H1 (cell line): ENCODE measurements around the gene ELMO1. TPM values are rescaled to one million over a fixed set of nuclear protein-coding genes. Genes with fewer than 3 reads are reported as not detected.

Experiments used
- CTCF ChIA-PET: fragments of 300-600 bp; sonication (Branson Sonifier 250); formaldehyde crosslinking; loops from one replicate; lab custom pipeline; 2021; ENCODE audit not compliant: partially characterized antibody; lab: Charles Lee
- POLR2A ChIA-PET: fragments of 300-600 bp; sonication (Branson Sonifier 250); formaldehyde crosslinking; loops from one replicate; lab custom pipeline; 2021; ENCODE audit warnings: inconsistent platforms; ENCODE audit not compliant: partially characterized antibody; lab: Charles Lee
- DNase-seq, 2 experiments: peaks; one replicate each; pipeline versions ENCODE4 v3.0.0 to v3.0.0-alpha.2; 2010 to 2022; ENCODE audit warnings: low spot score in 2 of 2, low read depth in 1 of 2, mixed read lengths in 1 of 2
- FAIRE-seq: peaks from 2 replicates; lab custom pipeline; 2011; peaks lifted over from hg19 to GRCh38; lab: Jason Lieb, UNC
- H2AFZ ChIP-seq: 2 replicates; pipeline ENCODE4 v1.8.1; 2012; ENCODE audit warnings: low read length, inconsistent platforms
- H2AK5ac ChIP-seq: 2 replicates; pipeline ENCODE4 v1.6.1; 2013; ENCODE audit warnings: low read depth, low read length
- H2BK120ac ChIP-seq: replicated peaks from 2 replicates; pipeline ENCODE3; 2013; ENCODE audit warnings: low read depth, low read length, inconsistent platforms
- H2BK12ac ChIP-seq: 2 replicates; pipeline ENCODE4 v1.6.1; 2013; ENCODE audit warnings: low read depth, low read length
- H2BK15ac ChIP-seq: 2 replicates; pipeline ENCODE4 v1.6.1; 2013; ENCODE audit warnings: low read length
- H2BK20ac ChIP-seq: 2 replicates; pipeline ENCODE4 v1.6.1; 2013; ENCODE audit warnings: low read length
- H2BK5ac ChIP-seq: 2 replicates; pipeline ENCODE4 v1.6.1; 2013; ENCODE audit warnings: low read depth, low read length
- H3K14ac ChIP-seq: 2 replicates; pipeline ENCODE4 v1.6.1; 2013; ENCODE audit warnings: inconsistent platforms; ENCODE audit not compliant: insufficient read length
- H3K18ac ChIP-seq: 2 replicates; pipeline ENCODE4 v1.6.1; 2013; ENCODE audit warnings: low read length; ENCODE audit errors: extremely low read depth
- H3K23ac ChIP-seq: 2 replicates; pipeline ENCODE4 v1.6.1; 2013; ENCODE audit warnings: inconsistent platforms; ENCODE audit not compliant: insufficient read length
- H3K23me2 ChIP-seq: 2 replicates; pipeline ENCODE4 v1.6.1; 2013; ENCODE audit warnings: low read depth, low read length
- H3K27ac ChIP-seq: 2 replicates; pipeline ENCODE4 v1.6.1; 2011; ENCODE audit warnings: low read depth, low read length, inconsistent platforms
- H3K27me3 ChIP-seq, 4 experiments: replicated peaks in 1 of 4; 1 replicate in 1 of 4; 2 replicates in 3 of 4; pipeline versions ENCODE4 v1.6.1 to v1.8.1; 2011 to 2013; ENCODE audit warnings: low read length in 3 of 4, mild to moderate bottlenecking in 3 of 4, inconsistent platforms in 2 of 4, mixed read lengths in 2 of 4, moderate library complexity in 1 of 4; ENCODE audit not compliant: control insufficient read depth in 3 of 4, insufficient read depth in 3 of 4; ENCODE audit errors: extremely low read depth in 1 of 4
- H3K36me3 ChIP-seq, 4 experiments: 2 replicates each; pipeline versions ENCODE4 v1.6.1 to v1.8.1; 2011 to 2013; ENCODE audit warnings: mild to moderate bottlenecking in 4 of 4, low read length in 3 of 4, moderate library complexity in 2 of 4, control low read depth in 1 of 4, inconsistent platforms in 1 of 4; ENCODE audit not compliant: insufficient read depth in 4 of 4, control insufficient read depth in 2 of 4
- H3K4ac ChIP-seq: replicated peaks from 2 replicates; pipeline ENCODE3; 2013; ENCODE audit warnings: low read length, low read depth, mixed read lengths, inconsistent platforms; ENCODE audit not compliant: insufficient read length
- H3K4me1 ChIP-seq, 4 experiments: replicated peaks in 1 of 4; 1 replicate in 1 of 4; 2 replicates in 3 of 4; pipeline versions ENCODE4 v1.6.1 to v1.8.1; 2011 to 2013; ENCODE audit warnings: low read length in 3 of 4, inconsistent platforms in 2 of 4, mixed read lengths in 1 of 4; ENCODE audit not compliant: insufficient read depth in 4 of 4, control insufficient read depth in 3 of 4
- H3K4me2 ChIP-seq, 2 experiments: 2 replicates each; pipeline versions ENCODE4 v1.6.1 to v1.8.1; 2011 to 2013; ENCODE audit warnings: low read depth in 2 of 2, low read length in 2 of 2, control low read depth in 1 of 2, inconsistent platforms in 1 of 2, mild to moderate bottlenecking in 1 of 2; ENCODE audit not compliant: insufficient read depth in 1 of 2
- H3K4me3 ChIP-seq, 4 experiments: fragments of 200-600, 300-600 bp in 1 of 4; sonication (generic), shearing (Covaris generic), sonication (Bioruptor Twin) in 1 of 4; 2 replicates each; pipeline versions ENCODE4 v1.5.1 to v1.8.1; 2011 to 2016; ENCODE audit warnings: low read length in 4 of 4, low read depth in 3 of 4, control low read depth in 2 of 4, inconsistent platforms in 2 of 4, mild to moderate bottlenecking in 2 of 4, mixed read lengths in 1 of 4, moderate library complexity in 1 of 4; ENCODE audit not compliant: insufficient read depth in 2 of 4; ENCODE audit errors: extremely low read depth in 1 of 4
- H3K56ac ChIP-seq: replicated peaks from 2 replicates; pipeline ENCODE3; 2013; ENCODE audit warnings: low read depth, mild to moderate bottlenecking, mixed read lengths, low read length, inconsistent platforms; ENCODE audit not compliant: insufficient read length
- H3K79me1 ChIP-seq: 2 replicates; pipeline ENCODE4 v1.6.1; 2013; ENCODE audit warnings: low read depth, low read length, control low read depth
- H3K79me2 ChIP-seq, 2 experiments: 2 replicates each; pipeline versions ENCODE4 v1.6.1 to v1.8.1; 2012 to 2013; ENCODE audit warnings: low read length in 2 of 2, mild to moderate bottlenecking in 2 of 2, inconsistent platforms in 1 of 2; ENCODE audit not compliant: insufficient read depth in 2 of 2, control insufficient read depth in 1 of 2
- H3K9ac ChIP-seq, 4 experiments: replicated peaks in 1 of 4; 1 replicate in 1 of 4; 2 replicates in 3 of 4; pipeline versions ENCODE4 v1.6.1 to v1.8.1; 2011 to 2013; ENCODE audit warnings: low read depth in 3 of 4, low read length in 3 of 4, control low read depth in 2 of 4, mild to moderate bottlenecking in 2 of 4, moderate library complexity in 2 of 4, inconsistent platforms in 1 of 4; ENCODE audit errors: extremely low read depth in 1 of 4
- H3K9me3 ChIP-seq, 2 experiments: 2 replicates each; pipeline versions ENCODE4 v1.6.1 to v1.8.1; 2012 to 2013; ENCODE audit warnings: mild to moderate bottlenecking in 2 of 2, moderate library complexity in 2 of 2, control low read depth in 1 of 2, inconsistent platforms in 1 of 2, low read depth in 1 of 2, low read length in 1 of 2, mixed read lengths in 1 of 2; ENCODE audit not compliant: insufficient read depth in 2 of 2
- H4K20me1 ChIP-seq, 2 experiments: replicated peaks in 1 of 2; 2 replicates each; pipeline versions ENCODE3 to v1.8.1; 2011 to 2013; ENCODE audit warnings: inconsistent platforms in 2 of 2, low read length in 2 of 2, mild to moderate bottlenecking in 1 of 2; ENCODE audit not compliant: insufficient read depth in 2 of 2, control insufficient read depth in 1 of 2
- H4K5ac ChIP-seq: 2 replicates; pipeline ENCODE4 v1.6.1; 2013; ENCODE audit warnings: low read length, low read depth, mixed read lengths, inconsistent platforms; ENCODE audit not compliant: insufficient read length
- H4K8ac ChIP-seq: 2 replicates; pipeline ENCODE4 v1.8.0; 2013; ENCODE audit warnings: mild to moderate bottlenecking, moderate library complexity, low read length, inconsistent platforms; ENCODE audit not compliant: insufficient read depth; ENCODE audit errors: extremely low read depth
- H4K91ac ChIP-seq: replicated peaks from 2 replicates; pipeline ENCODE3; 2013; ENCODE audit warnings: low read length, mixed read lengths, inconsistent platforms; ENCODE audit not compliant: insufficient read length
- BCL11A ChIP-seq, 2 experiments: IDR thresholded peaks; one replicate each; pipeline ENCODE4 v1.6.1; 2011; ENCODE audit warnings: low read depth in 2 of 2, low read length in 2 of 2, mild to moderate bottlenecking in 2 of 2
- CBX8 ChIP-seq: fragments of 300-800, 300-1000 bp; sonication (generic); IDR thresholded peaks from 2 replicates; pipeline ENCODE4 v1.7.1; 2016; ENCODE audit warnings: low read depth, low read length, borderline replicate concordance
- CEBPB ChIP-seq: IDR thresholded peaks from 2 replicates; pipeline ENCODE4 v1.6.1; 2012; ENCODE audit warnings: low read depth, low read length
- HDAC6 ChIP-seq: IDR thresholded peaks from one replicate; pipeline ENCODE4 v1.7.1; 2012; ENCODE audit warnings: low read depth, mild to moderate bottlenecking, inconsistent platforms, low read length, moderate library complexity
- JUN ChIP-seq: IDR thresholded peaks from 2 replicates; pipeline ENCODE4 v1.6.1; 2011; ENCODE audit warnings: low read depth, mild to moderate bottlenecking, improper control_type of control experiment, low read length
- KDM4A ChIP-seq: IDR thresholded peaks from one replicate; pipeline ENCODE4 v1.7.1; 2012; ENCODE audit warnings: low read depth, mild to moderate bottlenecking, moderate library complexity, low read length, inconsistent platforms; ENCODE audit not compliant: severe bottlenecking
- MAFK ChIP-seq: IDR thresholded peaks from 2 replicates; pipeline ENCODE4 v1.6.1; 2012; ENCODE audit warnings: low read depth, mild to moderate bottlenecking, improper control_type of control experiment, low read length
- NANOG ChIP-seq: IDR thresholded peaks from 2 replicates; pipeline ENCODE4 v1.6.1; 2011; ENCODE audit warnings: low read length, low read depth, mild to moderate bottlenecking, inconsistent platforms; ENCODE audit not compliant: insufficient read depth, poor library complexity, severe bottlenecking
- POU5F1 ChIP-seq: IDR thresholded peaks from 2 replicates; pipeline ENCODE4 v1.6.1; 2011; ENCODE audit warnings: low read depth, mild to moderate bottlenecking, low read length, moderate library complexity
- RFX5 ChIP-seq: IDR thresholded peaks from 2 replicates; pipeline ENCODE4 v1.6.1; 2011; ENCODE audit warnings: low read depth, low read length, improper control_type of control experiment, borderline replicate concordance
- SP4 ChIP-seq: IDR thresholded peaks from 2 replicates; pipeline ENCODE4 v1.6.1; 2012; ENCODE audit warnings: low read length, inconsistent platforms
- WGBS, 2 experiments: shearing (Covaris generic) in 1 of 2; methylation state at CpG; one replicate each; pipeline versions ENCODE4 v1.1.6 to v1.1.7; 2013 to 2015; ENCODE audit warnings: low lambda C conversion rate in 2 of 2, mixed read lengths in 2 of 2, inconsistent platforms in 1 of 2, low coverage in 1 of 2, missing lambda C conversion rate in 1 of 2; ENCODE audit not compliant: insufficient replicate concordance in 2 of 2, insufficient coverage in 1 of 2, insufficient read length in 1 of 2; ENCODE audit errors: extremely low coverage in 1 of 2, missing lambda C conversion rate in 1 of 2; 5-methylcytosine and 5-hydroxymethylcytosine counted together
- polyA plus RNA-seq, 7 experiments: library from polyadenylated mRNA; depleted of rRNA in 3 of 7; stranded (reverse) in 5 of 7; unstranded in 2 of 7; fragments of >200 nt in 5 of 7; fragments of 200-250 nt in 2 of 7; gene quantifications; 1 replicate in 5 of 7; 2 replicates in 1 of 7; 4 replicates in 1 of 7; pipeline versions ENCODE4 v1.2.1 to v1.2.3, GENCODE V29; 2011 to 2013; ENCODE audit warnings: missing spikeins in 2 of 7, mixed read lengths in 2 of 7
- total RNA-seq: library from RNA; stranded (reverse); fragmentation: NEBNext Ultra II Directional; extraction: Animal tissue kit (Norgen Biotek cat#: 25700); gene quantifications from 2 replicates; pipeline ENCODE4 v1.2.1, GENCODE V29; 2021
- TF ChIP-seq, protein P1 (sequence below): IDR thresholded peaks from 2 replicates; pipeline ENCODE4 v1.6.1; 2011; ENCODE audit warnings: low read length, improper control_type of control experiment

Gene ELMO1
- total and polyA plus RNA-seq, 2 of the 8 experiments (the other 6 are each of a cell fraction or from before 2014, with no cell fraction given): 18.4 to 21.0 TPM

DNA sequence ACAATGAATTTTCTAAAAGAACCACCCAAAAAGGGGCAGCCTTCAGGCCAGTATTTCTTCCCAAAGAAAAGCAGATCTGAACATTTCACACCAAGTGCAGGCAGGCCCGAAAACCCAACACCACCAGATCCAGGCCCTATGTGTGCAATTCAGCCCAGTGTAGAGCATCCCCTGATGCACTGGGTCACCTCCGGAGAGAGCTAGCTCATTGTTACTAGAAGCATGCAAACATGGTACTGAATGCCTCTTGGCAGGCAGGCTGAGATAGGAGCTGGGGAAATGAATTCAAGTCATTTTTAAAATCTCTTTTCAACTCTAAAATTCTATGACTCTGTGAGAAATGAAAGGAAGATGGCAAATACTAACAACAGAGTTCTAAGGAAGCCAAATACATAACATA lies 174.8 kb downstream of the ELMO1 start:
- FAIRE-seq: no peak
- TF ChIP-seq CBX8 (no peak), BCL11A (IDR thresholded peaks at IDR 0.05; ENCODE audit: low read depth in 2 of 2, low read length in 2 of 2) (no peak), RFX5 (no peak), MAFK (no peak), CEBPB (no peak), KDM4A (no peak), JUN (no peak), POU5F1 (no peak), HDAC6 (no peak), SP4 (no peak), NANOG (no peak)
- TF ChIP-seq, protein P1, sequence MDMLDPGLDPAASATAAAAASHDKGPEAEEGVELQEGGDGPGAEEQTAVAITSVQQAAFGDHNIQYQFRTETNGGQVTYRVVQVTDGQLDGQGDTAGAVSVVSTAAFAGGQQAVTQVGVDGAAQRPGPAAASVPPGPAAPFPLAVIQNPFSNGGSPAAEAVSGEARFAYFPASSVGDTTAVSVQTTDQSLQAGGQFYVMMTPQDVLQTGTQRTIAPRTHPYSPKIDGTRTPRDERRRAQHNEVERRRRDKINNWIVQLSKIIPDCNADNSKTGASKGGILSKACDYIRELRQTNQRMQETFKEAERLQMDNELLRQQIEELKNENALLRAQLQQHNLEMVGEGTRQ: no peak

More for the DNA sequence above, 174.8 kb downstream of the ELMO1 start:
- Histone ChIP-seq H3K4me2 (no peak overlapping the region), H3K18ac (no peak overlapping the region), H4K91ac (no peak overlapping the region), H3K9me3 (no peaks in the 10 kb centered on the region), H2BK5ac (no peak overlapping the region), H2AFZ (no peak overlapping the region), H3K23me2 (no peaks in the 10 kb centered on the region; the same call in none of the 2 replicates), H4K8ac (no peak overlapping the region), H2BK120ac (no peak overlapping the region), H2BK20ac (no peak overlapping the region), H3K4me3 (no peak overlapping the region), H3K56ac (no peak overlapping the region), H3K79me1 (no peaks in the 10 kb centered on the region), H4K20me1 (no peaks in the 10 kb centered on the region), H3K9ac (no peak overlapping the region), H2AK5ac (no peak overlapping the region), H3K14ac (no peak overlapping the region), H3K79me2 (peaks cover 0 to 2% of the 10 kb centered on the region in 2 experiments; a peak in 1 of 4 replicates), H3K4me1 (peaks cover 0 to 4% (median 0%) of the 10 kb centered on the region in 4 experiments; a peak in 1 of 7 replicates), H3K36me3 (no peaks in the 10 kb centered on the region; a peak in 1 of 8 replicates), H3K27ac (no peak overlapping the region), H2BK12ac (no peak overlapping the region), H3K4ac (no peak overlapping the region), H2BK15ac (no peak overlapping the region), H3K23ac (no peak overlapping the region), H3K27me3 (no peaks in the 10 kb centered on the region), H4K5ac (no peak overlapping the region)
- ChIA-PET CTCF (interaction anchor here (1.2 to 2.5 kb wide), 2 partner anchors 12 to 38 kb away, joined by 3 to 15 read pairs; no protein-coding TSS in a partner anchor), POLR2A (no interaction called here)
- 88% methylated on average over 2 of the region's 2 CpGs; no CpG with 5 or more reads in 1 of the 2 experiments for WGBS, 2 experiments
- no peak for DNase-seq
